NCI-H2107 (cell line): ENCODE data around the gene RRAGA.
"Not testable (repeated sequence)": the region's sequence is repeated elsewhere in the genome, so short reads cannot be mapped to it uniquely, and the experiment has no call there.

Experiments
- DNase-seq: peaks from one replicate; lab custom pipeline; 2025; lab: John Stamatoyannopoulos, UW

Gene RRAGA, protein sequence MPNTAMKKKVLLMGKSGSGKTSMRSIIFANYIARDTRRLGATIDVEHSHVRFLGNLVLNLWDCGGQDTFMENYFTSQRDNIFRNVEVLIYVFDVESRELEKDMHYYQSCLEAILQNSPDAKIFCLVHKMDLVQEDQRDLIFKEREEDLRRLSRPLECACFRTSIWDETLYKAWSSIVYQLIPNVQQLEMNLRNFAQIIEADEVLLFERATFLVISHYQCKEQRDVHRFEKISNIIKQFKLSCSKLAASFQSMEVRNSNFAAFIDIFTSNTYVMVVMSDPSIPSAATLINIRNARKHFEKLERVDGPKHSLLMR

DNA sequence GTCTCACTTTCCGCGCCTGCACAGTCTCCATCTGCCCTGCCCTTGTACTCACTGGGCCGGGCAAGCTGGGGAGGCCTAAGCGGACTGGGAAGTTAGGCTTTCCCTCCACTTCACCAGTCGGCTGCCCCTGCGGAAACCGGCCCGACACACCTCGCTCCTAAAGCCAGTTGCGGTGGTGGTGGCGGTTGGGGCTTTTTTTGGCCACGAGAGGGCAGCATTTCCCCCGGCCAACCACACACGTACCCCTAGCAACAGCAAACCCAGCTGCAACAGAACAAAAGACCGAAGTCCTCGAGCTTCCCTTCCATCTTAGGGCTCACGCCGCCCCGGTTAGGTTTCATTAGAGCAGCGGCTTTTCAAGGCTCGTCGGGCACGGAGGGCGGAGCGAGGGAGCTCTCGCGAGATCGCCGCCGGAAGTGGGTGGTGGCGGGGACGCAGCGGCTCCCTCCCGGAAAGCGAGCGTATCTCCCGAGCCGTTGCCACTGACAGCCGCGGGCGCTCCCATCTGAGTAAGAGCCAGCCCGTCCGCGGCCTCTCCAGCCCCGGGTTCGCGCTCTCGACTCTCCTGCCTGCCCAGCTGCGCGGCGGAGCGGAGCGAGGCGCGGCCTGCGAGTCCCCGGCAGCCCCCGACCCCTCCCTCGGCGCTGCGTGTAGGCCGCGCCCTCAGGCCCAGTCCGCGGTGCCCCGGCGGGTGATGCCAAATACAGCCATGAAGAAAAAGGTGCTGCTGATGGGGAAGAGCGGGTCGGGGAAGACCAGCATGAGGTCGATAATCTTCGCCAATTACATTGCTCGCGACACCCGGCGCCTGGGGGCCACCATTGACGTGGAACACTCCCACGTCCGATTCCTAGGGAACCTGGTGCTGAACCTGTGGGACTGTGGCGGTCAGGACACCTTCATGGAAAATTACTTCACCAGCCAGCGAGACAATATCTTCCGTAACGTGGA, at the start of gene RRAGA:
TSS of gene RRAGA (plus strand) at position 462 of the 951 bp plus-strand sequence. CDS start at position 695, 233 bp downstream.
- peak; percentile 94 for DNase-seq

- no peak for DNase-seq
These were observed 49.1 kb upstream of the RRAGA start for GRCh38 chr9:19000133-19000532.

- DNase-seq, result no peak
These were observed 39.7 kb upstream of the RRAGA start for GRCh38 chr9:19009391-19009965.

DNA sequence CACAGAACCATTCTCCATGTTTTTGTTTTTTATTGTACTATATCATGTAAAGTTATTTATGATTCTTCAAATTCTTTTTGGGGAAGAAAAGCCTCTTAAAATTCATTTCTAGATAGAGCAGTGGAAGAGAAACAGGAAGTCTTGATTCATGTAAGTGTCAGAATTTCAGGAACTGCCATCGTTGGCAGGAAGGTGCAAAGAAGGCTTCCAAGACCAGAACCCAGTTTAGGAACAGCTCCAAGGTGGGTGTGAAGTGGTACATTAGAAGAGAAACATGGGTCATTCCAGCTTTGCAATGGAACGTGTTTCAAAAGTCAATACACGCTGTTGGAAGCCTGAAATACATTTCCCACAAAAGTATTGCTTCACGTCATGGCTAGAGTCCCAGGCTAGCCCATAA, 31.0 kb upstream of the RRAGA start:
- no peak for DNase-seq

DNA sequence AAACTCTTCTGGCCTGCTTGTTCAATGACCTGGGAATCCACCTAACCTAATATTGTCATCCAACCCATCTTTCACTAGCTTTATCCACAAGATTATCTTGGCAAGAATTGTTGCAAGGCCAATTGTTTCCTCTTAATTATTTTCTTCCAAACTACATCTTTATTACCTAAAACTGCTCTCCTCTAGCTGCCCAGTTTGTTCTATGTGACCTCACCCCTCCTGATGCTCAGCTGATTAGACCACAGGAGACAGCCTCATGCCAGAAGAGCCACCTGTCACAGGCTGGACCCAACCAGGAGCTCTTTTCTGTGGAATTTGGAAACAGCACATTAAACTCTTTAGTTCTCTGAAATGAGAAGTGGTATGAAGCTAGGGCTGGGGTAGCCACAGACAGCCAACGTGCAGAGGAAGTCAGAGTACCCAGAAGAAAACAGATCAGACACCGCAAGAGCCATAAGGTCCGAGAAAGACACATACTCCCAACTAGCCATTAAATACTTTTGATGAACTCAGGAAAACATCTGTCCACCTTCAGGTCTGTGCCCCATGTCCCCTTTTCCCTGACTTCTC, 28.3 kb upstream of the RRAGA start:
- DNase-seq, result no peak

- not testable (repeated sequence) for DNase-seq
These were observed 27.6 kb upstream of the RRAGA start for GRCh38 chr9:19021649-19022048.

GRCh38 chr9:19022206-19022605, 27.0 kb upstream of the RRAGA start:
- no peak for DNase-seq

DNA sequence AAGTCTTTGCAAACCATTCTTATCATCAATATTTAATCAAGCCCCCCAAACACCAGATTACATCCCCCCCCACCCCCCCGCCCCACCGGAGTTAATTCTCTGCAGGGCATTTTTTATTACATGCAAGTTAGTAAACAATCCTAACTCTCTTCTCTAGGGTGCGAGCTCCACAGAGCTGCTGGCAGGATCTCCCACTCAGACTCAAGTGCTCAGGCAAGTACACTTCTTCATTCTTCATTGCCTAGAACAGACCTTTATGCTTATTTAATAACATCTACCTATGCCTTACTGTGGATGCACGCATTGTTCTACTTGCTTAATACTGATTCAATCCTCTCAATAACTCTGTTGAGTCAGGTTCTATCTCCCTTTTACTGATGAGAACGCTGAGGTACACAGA, 26.1 kb upstream of the RRAGA start:
- no peak for DNase-seq

GRCh38 chr9:19026375-19026774, 22.9 kb upstream of the RRAGA start:
- DNase-seq, result no peak

- DNase-seq, result no peak
These were observed 21.4 kb upstream of the RRAGA start for GRCh38 chr9:19027825-19028224.

GRCh38 chr9:19028835-19029451, 20.3 kb upstream of the RRAGA start:
- peak; percentile 28 for DNase-seq

DNA sequence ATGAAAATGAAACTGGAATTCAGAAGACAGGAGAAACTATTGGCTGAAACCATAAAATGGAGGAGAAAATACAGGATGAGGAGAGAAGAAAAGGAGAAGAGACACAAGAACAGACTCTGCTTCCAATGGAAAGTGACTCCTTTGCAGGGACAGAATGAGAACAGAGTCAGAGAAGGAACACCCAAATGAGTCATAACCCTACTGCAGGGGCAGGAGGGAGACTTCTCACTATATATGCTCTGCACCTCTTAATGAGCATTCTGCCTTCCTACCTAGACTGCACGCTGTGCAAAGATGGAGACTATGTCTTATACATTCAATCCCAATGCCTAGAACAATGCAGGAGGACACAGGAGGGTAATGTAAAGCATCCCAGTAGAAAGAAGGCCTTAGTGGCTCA, 18.3 kb upstream of the RRAGA start:
- no peak for DNase-seq

DNA sequence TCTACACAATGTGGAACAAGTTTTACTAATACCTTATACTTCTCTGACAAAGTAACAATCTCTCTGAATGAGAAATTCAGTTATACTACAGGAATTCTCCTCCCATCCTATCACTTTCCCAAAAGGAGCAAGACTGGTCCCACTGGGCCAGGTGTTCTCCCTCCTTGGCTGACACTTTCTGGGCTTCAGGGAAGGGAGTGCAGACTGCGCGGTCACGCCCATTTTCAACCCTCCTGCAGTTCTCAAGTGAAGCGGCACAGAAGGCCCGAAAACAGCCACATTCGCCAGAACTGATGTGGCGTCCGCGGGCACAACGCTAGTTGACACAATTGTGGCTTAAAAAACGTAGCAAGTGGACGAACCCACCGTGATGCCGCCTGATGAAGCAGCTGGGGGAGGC, 16.8 kb upstream of the RRAGA start:
- DNase-seq, result no peak

GRCh38 chr9:19033015-19033414, 16.2 kb upstream of the RRAGA start, which contains the start of gene SAXO1:
Gene SAXO1, minus strand, starts transcription at chr9:19033209. Its CDS starts 301 bp downstream, at chr9:19032908.
- DNase-seq, result no peak

- no peak for DNase-seq
These were observed 12.6 kb upstream of the RRAGA start for GRCh38 chr9:19036611-19037010.

DNA sequence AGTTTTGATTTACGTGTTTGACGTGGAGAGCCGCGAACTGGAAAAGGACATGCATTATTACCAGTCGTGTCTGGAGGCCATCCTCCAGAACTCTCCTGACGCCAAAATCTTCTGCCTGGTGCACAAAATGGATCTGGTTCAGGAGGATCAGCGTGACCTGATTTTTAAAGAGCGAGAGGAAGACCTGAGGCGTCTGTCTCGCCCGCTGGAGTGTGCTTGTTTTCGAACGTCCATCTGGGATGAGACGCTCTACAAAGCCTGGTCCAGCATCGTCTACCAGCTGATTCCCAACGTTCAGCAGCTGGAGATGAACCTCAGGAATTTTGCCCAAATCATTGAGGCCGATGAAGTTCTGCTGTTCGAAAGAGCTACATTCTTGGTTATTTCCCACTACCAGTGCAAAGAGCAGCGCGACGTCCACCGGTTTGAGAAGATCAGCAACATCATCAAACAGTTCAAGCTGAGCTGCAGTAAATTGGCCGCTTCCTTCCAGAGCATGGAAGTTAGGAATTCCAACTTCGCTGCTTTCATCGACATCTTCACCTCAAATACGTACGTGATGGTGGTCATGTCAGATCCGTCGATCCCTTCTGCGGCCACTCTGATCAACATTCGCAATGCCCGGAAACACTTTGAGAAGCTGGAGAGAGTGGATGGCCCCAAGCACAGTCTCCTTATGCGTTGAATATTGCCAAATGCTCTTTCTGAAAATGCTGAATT, 850 bp downstream of the RRAGA start:
- no peak for DNase-seq

DNA sequence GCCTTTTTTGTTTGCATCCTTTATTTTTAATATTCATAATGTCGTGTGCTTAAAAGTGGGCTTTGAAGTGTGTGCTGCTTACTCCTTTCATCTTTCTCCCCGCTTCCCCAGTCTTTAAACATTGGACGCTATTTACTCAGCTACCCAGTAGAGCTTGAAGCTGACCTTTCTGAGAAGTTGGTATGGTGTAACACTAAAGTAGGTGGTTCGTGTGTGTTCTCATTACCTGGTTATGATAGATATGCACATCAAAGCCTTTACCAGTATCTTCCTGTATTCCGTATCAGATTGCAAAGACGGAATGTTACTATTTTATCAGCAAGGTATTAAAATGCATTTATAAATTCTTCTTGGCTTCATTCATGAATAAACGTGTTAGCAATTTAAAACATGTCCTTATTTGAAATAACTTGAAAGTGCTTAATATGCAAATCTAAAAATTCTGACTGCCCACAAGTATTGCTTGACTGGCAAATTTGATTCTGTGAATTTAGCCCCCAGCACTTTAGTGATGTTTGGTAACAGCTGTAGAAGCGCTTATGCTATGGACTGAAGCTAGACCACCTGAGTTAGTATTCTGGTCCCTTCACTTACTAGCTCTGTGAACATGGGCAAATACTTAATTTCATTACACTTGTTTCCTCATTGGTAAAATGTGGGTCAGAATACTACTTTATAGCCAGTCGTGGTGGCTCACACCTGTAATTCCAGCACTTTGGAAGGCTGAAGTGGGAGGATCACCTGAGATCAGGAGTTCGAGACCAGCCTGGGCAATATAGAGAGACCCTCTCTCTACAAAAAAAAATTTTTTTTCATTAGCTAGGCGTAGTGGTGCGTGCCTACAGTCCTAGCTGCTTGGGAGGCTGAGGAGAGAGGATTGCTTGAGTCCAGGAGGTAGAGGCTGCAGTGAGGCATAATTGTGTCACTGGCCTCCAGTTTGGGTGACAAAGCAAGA, 1.7 kb downstream of the RRAGA start:
- DNase-seq, result no peak

- no peak for DNase-seq
These were observed 7.8 kb downstream of the RRAGA start for GRCh38 chr9:19057033-19057432.

- DNase-seq, result no peak
These were observed 25.0 kb downstream of the RRAGA start for GRCh38 chr9:19074229-19074628.

- no peak for DNase-seq
These were observed 25.6 kb downstream of the RRAGA start for GRCh38 chr9:19074836-19075235.
